ENCODE measurements around the gene NEDD4L.
"Not testable (repeated sequence)": the region's sequence is repeated elsewhere in the genome, so short reads cannot be mapped to it uniquely, and the experiment has no call there.

NEDD4L gene

GRCh38 chr18:58370612-58371011, 326.6 kb downstream of the NEDD4L start:
- DNase-seq (ENCODE audit: extremely low spot score, insufficient read length, low read depth) (no peak), FAIRE-seq (no peak)

- DNase-seq (ENCODE audit: extremely low spot score, insufficient read length, low read depth) (no peak), FAIRE-seq (no peak)
Observed at GRCh38 chr18:58373481-58373880, 329.5 kb downstream of the NEDD4L start.

- DNase-seq (ENCODE audit: extremely low spot score, insufficient read length, low read depth) (no peak), FAIRE-seq (no peak)
Observed at GRCh38 chr18:58375051-58375450, 331.0 kb downstream of the NEDD4L start.

GRCh38 chr18:58378411-58379379, 334.7 kb downstream of the NEDD4L start:
- DNase-seq (ENCODE audit: extremely low spot score, insufficient read length, low read depth) (no peak), FAIRE-seq (no peak)

GRCh38 chr18:58379443-58379842, 335.4 kb downstream of the NEDD4L start:
- DNase-seq (ENCODE audit: extremely low spot score, insufficient read length, low read depth) = no peak
- no peak for FAIRE-seq

- FAIRE-seq; DNase-seq (ENCODE audit: extremely low spot score, insufficient read length, low read depth): not testable (repeated sequence)
Observed at GRCh38 chr18:58380113-58380512, 336.1 kb downstream of the NEDD4L start.

- no peak for FAIRE-seq
- no peak for DNase-seq (ENCODE audit: extremely low spot score, insufficient read length, low read depth)
Observed at GRCh38 chr18:58381676-58382411, 337.8 kb downstream of the NEDD4L start.

- FAIRE-seq = no peak
Observed at GRCh38 chr18:58382446-58382845, 338.4 kb downstream of the NEDD4L start.

GRCh38 chr18:58385472-58385871, 341.4 kb downstream of the NEDD4L start:
- no peak for FAIRE-seq
- no peak for DNase-seq (ENCODE audit: extremely low spot score, insufficient read length, low read depth)

More at GRCh38 chr18:58382446-58382845, 338.4 kb downstream of the NEDD4L start:
- DNase-seq (ENCODE audit: extremely low spot score, insufficient read length, low read depth) = no peak

GRCh38 chr18:58386780-58387179, 342.8 kb downstream of the NEDD4L start:
- no peak for FAIRE-seq
- no peak for DNase-seq (ENCODE audit: extremely low spot score, insufficient read length, low read depth)

GRCh38 chr18:58387716-58388115, 343.7 kb downstream of the NEDD4L start:
- DNase-seq (ENCODE audit: extremely low spot score, insufficient read length, low read depth) (no peak), FAIRE-seq (no peak)

- no peak for DNase-seq (ENCODE audit: extremely low spot score, insufficient read length, low read depth)
Observed at GRCh38 chr18:58388736-58389135, 344.7 kb downstream of the NEDD4L start.

GRCh38 chr18:58389745-58390144, 345.7 kb downstream of the NEDD4L start:
- DNase-seq (ENCODE audit: extremely low spot score, insufficient read length, low read depth) = no peak
- FAIRE-seq = no peak

More at GRCh38 chr18:58388736-58389135, 344.7 kb downstream of the NEDD4L start:
- FAIRE-seq = no peak

- DNase-seq (ENCODE audit: extremely low spot score, insufficient read length, low read depth) (no peak), FAIRE-seq (no peak)
Observed at GRCh38 chr18:58390399-58390798, 346.4 kb downstream of the NEDD4L start.

GRCh38 chr18:58391231-58391825, 347.3 kb downstream of the NEDD4L start:
- no peak for DNase-seq (ENCODE audit: extremely low spot score, insufficient read length, low read depth)

GRCh38 chr18:58391932-58392323, 347.9 kb downstream of the NEDD4L start:
- DNase-seq (ENCODE audit: extremely low spot score, insufficient read length, low read depth) (no peak), FAIRE-seq (no peak)

More at GRCh38 chr18:58391231-58391825, 347.3 kb downstream of the NEDD4L start:
- FAIRE-seq = no peak

GRCh38 chr18:58392324-58393000, 348.4 kb downstream of the NEDD4L start:
- no peak for DNase-seq (ENCODE audit: extremely low spot score, insufficient read length, low read depth)
- FAIRE-seq = no peak

GRCh38 chr18:58393295-58393694, 349.3 kb downstream of the NEDD4L start:
- FAIRE-seq (no peak), DNase-seq (ENCODE audit: extremely low spot score, insufficient read length, low read depth) (no peak)

- FAIRE-seq (no peak), DNase-seq (ENCODE audit: extremely low spot score, insufficient read length, low read depth) (no peak)
Observed at GRCh38 chr18:58394046-58394445, 350.0 kb downstream of the NEDD4L start.
